ENCODE measurements around the gene AK5. TPM values are rescaled to one million over a fixed set of nuclear protein-coding genes. Genes with fewer than 3 reads are reported as not detected.

The AK5 gene
- total and polyA plus RNA-seq, 2 donors (not counting 1 experiment from before 2014, with no cell fraction given), result 0.18 TPM; not detected in 1

- DNase-seq (no peak), ATAC-seq (ENCODE audit: low read depth) (no peak)
- peaks cover 4 to 16% of the 10 kb centered on the region in 2 donors for H3K4me1 ChIP-seq (ENCODE audit: control insufficient read depth in 2 of 2, insufficient read depth in 2 of 2, low read length in 2 of 2)
- intact Hi-C loops (cut with micrococcal nuclease), result no loop called here
- ChIA-PET POLR2A (no interaction called here), CTCF (no interaction called here)
- no peak overlapping the region for H3K4me3 ChIP-seq (ENCODE audit: control extremely low read depth in 1 of 5, extremely low read depth in 1 of 5, insufficient read depth in 1 of 5, low read depth in 2 of 5, low read length in 4 of 5)
- WGBS (ENCODE audit: insufficient coverage), result 100% methylated on average over 1 of the region's 7 CpGs
- Mint-ChIP-seq H3K27ac (no peak overlapping the region), H3K4me3 (no peak overlapping the region), H3K4me1 (peaks cover 20% of the 10 kb centered on the region), H3K27me3 (peaks cover 1% of the 10 kb centered on the region), H3K9me3 (ENCODE audit: insufficient read depth) (no peaks in the 10 kb centered on the region)
- no peaks in the 10 kb centered on the region for H3K36me3 ChIP-seq (replicated peaks in 1 of 2; ENCODE audit: control extremely low read depth in 1 of 2, control insufficient read depth in 1 of 2, extremely low read depth in 1 of 2, insufficient read depth in 2 of 2, low read length in 1 of 2)
- H3K27ac ChIP-seq (ENCODE audit: low read length in 2 of 2), result no peak overlapping the region
- TF ChIP-seq EZH2 (IDR thresholded peaks at IDR 0.05; ENCODE audit: borderline replicate concordance, insufficient read depth, low read depth, low read length, poor library complexity, severe bottlenecking) (no peak), CTCF (IDR thresholded peaks at IDR 0.05) (no peak)
- no peak overlapping the region for H2AFZ ChIP-seq (ENCODE audit: insufficient read depth, low read depth, low read length, poor library complexity, severe bottlenecking)
- H4K20me1 ChIP-seq (ENCODE audit: control insufficient read depth, insufficient read depth, low read length, poor library complexity, severe bottlenecking), result no peaks in the 10 kb centered on the region
- H3K9me3 ChIP-seq (ENCODE audit: control extremely low read depth in 1 of 3, control insufficient read depth in 2 of 3, insufficient read depth in 1 of 3, low read length in 2 of 3), result no peaks in the 10 kb centered on the region
- H3K79me2 ChIP-seq (ENCODE audit: control insufficient read depth, insufficient read depth, low read length), result no peaks in the 10 kb centered on the region
- H3K4me2 ChIP-seq (replicated peaks; ENCODE audit: low read depth, low read length, poor library complexity, severe bottlenecking), result no peak overlapping the region
- peaks cover 0 to under 1% (median 0%) of the 10 kb centered on the region in 4 experiments for H3K27me3 ChIP-seq (replicated peaks in 1 of 4; ENCODE audit: control extremely low read depth in 1 of 4, control insufficient read depth in 3 of 4, insufficient read depth in 4 of 4, low read length in 3 of 4)
- no peak overlapping the region for H3K9ac ChIP-seq (ENCODE audit: low read length)
These were observed 257.2 kb downstream of the AK5 start for GRCh38 chr1:77538956-77539518.

GRCh38 chr1:77539519-77540142 is 257.8 kb downstream of the AK5 start:
- TF ChIP-seq CTCF (IDR thresholded peaks at IDR 0.05) (no peak), EZH2 (IDR thresholded peaks at IDR 0.05; ENCODE audit: borderline replicate concordance, insufficient read depth, low read depth, low read length, poor library complexity, severe bottlenecking) (no peak)
- H2AFZ ChIP-seq (ENCODE audit: insufficient read depth, low read depth, low read length, poor library complexity, severe bottlenecking), result no peak overlapping the region
- no peak overlapping the region for H3K4me3 Mint-ChIP-seq
- intact Hi-C loops (cut with micrococcal nuclease), result no loop called here
- H3K27me3 ChIP-seq (replicated peaks in 1 of 4; ENCODE audit: control extremely low read depth in 1 of 4, control insufficient read depth in 3 of 4, insufficient read depth in 4 of 4, low read length in 3 of 4), result no peaks in the 10 kb centered on the region
- H3K4me1 ChIP-seq (ENCODE audit: control insufficient read depth in 2 of 2, insufficient read depth in 2 of 2, low read length in 2 of 2), result peaks cover 4 to 16% of the 10 kb centered on the region in 2 donors
- H3K4me1 Mint-ChIP-seq, result peaks cover 20% of the 10 kb centered on the region
- 58% methylated on average over 4 of the region's 4 CpGs for WGBS (ENCODE audit: insufficient coverage)
- H3K27me3 Mint-ChIP-seq, result no peaks in the 10 kb centered on the region
- ATAC-seq (ENCODE audit: low read depth) (no peak), DNase-seq (no peak)
- POLR2A ChIA-PET, result no interaction called here
- no peaks in the 10 kb centered on the region for H4K20me1 ChIP-seq (ENCODE audit: control insufficient read depth, insufficient read depth, low read length, poor library complexity, severe bottlenecking)
- no peaks in the 10 kb centered on the region for H3K79me2 ChIP-seq (ENCODE audit: control insufficient read depth, insufficient read depth, low read length)
- no peaks in the 10 kb centered on the region for H3K36me3 ChIP-seq (replicated peaks in 1 of 2; ENCODE audit: control extremely low read depth in 1 of 2, control insufficient read depth in 1 of 2, extremely low read depth in 1 of 2, insufficient read depth in 2 of 2, low read length in 1 of 2)
- H3K9me3 ChIP-seq (ENCODE audit: control extremely low read depth in 1 of 3, control insufficient read depth in 2 of 3, insufficient read depth in 1 of 3, low read length in 2 of 3), result no peaks in the 10 kb centered on the region
- H3K9me3 Mint-ChIP-seq (ENCODE audit: insufficient read depth), result no peaks in the 10 kb centered on the region
- no peak overlapping the region for H3K9ac ChIP-seq (ENCODE audit: low read length)
- H3K27ac ChIP-seq (ENCODE audit: low read length in 2 of 2), result no peak overlapping the region
- no peak overlapping the region for H3K27ac Mint-ChIP-seq
- no peak overlapping the region for H3K4me3 ChIP-seq (ENCODE audit: control extremely low read depth in 1 of 5, extremely low read depth in 1 of 5, insufficient read depth in 1 of 5, low read depth in 2 of 5, low read length in 4 of 5)
- H3K4me2 ChIP-seq (replicated peaks; ENCODE audit: low read depth, low read length, poor library complexity, severe bottlenecking), result no peak overlapping the region
- CTCF ChIA-PET, result no interaction called here

Measured in B cell (primary cell).